Fibroblast of the conjunctiva (primary cell): ENCODE data around the gene GARRE1.
"Not testable (repeated sequence)": the region's sequence is repeated elsewhere in the genome, so short reads cannot be mapped to it uniquely, and the experiment has no call there.

Experiments used
- DNase-seq: peaks from one replicate; pipeline ENCODE4 v3.0.0-alpha.2; 2010; ENCODE audit warnings: low read depth

The GARRE1 gene

DNA sequence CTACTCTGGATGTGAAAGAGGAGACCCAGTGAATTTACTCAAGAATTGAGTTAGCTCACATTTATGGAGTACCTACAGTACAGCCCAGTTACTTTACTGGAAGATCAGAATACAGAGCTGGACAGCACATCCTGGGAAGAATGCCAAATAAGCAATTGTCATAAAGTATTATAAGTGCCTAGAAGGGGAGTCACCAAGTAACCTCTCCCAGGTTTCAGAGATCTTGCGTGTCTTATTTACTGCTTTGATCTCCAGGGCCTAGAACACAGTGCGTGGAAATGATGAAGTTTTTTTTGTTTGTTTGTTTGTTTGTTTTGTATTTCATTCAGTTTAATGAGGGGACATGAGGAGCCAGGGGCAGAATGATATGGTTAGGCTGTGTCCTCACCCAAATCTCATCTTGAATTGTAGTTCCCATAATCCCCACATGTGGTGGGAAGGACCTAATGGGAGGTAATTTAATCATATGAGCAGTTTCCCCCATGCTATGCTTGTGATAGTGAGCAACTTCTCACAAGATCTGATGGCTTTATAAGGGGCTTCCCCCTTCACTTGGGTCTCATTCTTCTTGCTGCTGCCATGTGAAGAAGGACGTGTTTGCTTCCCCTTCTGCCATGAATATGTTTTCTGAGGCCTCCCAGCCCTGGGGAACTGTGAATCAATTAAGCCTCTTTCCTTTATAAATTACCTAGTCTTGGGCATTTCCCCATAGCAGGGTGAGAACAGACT, 5.2 kb downstream of the GARRE1 start:
- DNase-seq = no peak

DNA sequence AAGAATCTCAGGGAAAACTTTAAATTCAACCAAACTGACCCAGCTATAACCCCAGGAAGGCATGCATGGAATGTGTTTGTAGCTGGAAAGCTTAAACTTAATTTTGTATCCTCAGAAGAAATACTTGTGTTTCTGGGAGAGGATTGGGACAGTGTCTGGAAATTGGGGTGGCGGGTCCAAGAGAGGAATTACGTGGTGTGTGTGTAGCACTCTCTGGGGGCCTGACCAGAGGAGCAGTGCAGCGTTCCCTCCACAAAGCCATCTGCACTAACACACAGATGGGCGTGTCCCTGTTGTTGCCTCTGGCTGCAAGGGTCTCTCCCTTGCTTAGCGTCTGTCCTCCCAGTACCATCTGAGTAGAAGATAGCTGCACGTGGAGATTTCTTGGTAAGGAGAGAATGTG, 6.4 kb downstream of the GARRE1 start:
- no peak for DNase-seq

GRCh38 chr19:34261334-34262109, 7.2 kb downstream of the GARRE1 start:
- no peak for DNase-seq

DNA sequence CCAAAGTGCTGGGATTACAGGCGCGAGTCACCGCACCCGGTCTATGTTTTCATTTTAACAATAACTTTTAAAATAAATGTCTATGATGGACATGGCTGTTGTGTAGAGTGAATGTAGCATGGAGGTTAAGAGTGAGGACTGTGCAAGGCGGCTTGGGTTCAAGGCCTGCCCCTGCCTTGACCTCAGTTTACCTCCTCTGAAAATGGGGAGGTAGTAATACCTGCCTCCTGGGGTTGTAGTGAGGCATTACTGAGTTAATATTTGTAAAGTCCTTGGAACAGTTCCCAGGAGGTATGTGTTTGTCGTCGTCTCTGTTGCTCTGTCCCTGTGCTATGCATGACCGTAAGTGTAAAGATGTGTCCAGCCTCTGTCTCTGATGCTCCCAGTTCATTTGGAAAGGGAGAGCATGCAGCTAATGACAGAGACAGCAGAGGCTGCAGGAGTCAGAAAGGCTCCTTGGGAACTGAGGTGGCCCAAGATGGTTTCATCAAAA, 9.4 kb downstream of the GARRE1 start:
- no peak for DNase-seq

- DNase-seq = no peak
Measured at GRCh38 chr19:34265221-34265650, 10.9 kb downstream of the GARRE1 start.

GRCh38 chr19:34269081-34269480, 14.7 kb downstream of the GARRE1 start:
- DNase-seq = no peak

DNA sequence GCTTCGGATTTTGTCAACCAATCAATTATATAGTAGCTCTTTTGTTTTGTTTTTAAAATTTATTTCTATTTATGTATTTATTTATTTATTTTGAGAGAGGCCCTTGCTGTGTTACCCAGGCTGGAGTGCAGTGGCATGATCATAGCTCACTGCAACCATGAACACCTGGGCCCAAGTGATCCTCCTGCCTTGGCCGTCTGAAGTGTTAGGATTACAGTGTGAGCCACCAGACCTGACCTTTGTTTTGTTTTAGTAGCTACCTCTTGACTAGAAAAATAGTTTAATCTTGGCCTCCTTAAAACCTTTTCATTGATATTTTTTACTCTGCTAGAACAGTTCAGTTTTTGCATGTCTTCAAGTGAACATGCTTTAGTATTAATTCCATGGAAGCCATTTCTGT, 15.1 kb downstream of the GARRE1 start:
- no peak for DNase-seq

DNA sequence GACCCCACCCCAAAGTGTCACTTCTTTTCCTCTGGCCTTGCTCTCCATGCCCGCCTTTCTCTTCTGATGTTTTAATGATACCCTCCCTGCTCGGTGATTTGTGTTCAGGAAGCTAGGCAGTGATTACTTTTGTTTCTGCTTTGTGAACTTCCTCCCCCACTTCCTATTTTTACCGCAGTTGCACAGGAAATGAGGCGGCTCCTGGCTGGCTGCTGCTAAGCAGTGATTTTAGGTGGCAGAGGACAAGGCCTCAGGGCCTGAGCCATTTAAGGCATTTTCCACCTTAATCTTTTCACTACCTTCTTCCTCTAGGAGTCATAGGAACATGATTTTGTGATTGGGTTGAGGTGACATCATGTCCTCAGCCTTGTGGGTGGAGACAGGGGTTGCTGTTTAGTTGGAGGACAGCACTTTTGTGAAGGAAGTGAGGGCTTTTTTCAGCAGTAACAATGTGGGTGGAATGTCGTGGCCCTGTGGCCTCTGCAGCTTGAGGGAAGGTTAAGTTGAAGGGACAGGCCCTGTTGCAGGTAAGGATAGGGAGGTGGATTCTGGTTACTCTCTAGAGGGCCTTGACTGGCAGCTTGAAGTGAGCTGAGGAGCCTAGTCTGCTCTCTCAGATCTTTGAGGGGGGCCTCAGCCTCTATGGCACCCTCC, 15.7 kb downstream of the GARRE1 start:
- DNase-seq = peak; percentile 14

GRCh38 chr19:34273121-34273520, 18.8 kb downstream of the GARRE1 start:
- no peak for DNase-seq

- DNase-seq = no peak
Measured at GRCh38 chr19:34274284-34274826, 20.0 kb downstream of the GARRE1 start.

GRCh38 chr19:34274827-34275625, 20.7 kb downstream of the GARRE1 start:
- peak; percentile 32 for DNase-seq

DNA sequence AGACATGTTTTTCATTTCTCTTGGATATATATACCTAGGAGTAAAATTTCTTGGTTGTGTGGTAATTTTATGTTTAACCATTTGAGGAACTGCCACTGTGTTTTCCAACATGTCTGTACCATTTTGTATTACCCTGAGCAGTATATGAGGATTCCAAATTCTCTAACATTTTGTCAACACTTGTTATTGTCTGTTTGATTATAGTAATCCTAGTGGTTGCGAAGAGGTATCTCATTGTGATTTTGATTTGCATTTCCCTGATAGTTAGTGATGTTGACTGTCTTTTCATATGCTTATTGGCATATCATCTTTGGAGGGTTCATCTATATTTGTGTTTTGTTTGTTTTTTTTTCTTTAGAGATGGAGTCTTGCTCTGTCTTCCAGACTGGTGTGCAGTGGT, 21.4 kb downstream of the GARRE1 start:
- DNase-seq = no peak

GRCh38 chr19:34276614-34277013, 22.3 kb downstream of the GARRE1 start:
- no peak for DNase-seq

DNA sequence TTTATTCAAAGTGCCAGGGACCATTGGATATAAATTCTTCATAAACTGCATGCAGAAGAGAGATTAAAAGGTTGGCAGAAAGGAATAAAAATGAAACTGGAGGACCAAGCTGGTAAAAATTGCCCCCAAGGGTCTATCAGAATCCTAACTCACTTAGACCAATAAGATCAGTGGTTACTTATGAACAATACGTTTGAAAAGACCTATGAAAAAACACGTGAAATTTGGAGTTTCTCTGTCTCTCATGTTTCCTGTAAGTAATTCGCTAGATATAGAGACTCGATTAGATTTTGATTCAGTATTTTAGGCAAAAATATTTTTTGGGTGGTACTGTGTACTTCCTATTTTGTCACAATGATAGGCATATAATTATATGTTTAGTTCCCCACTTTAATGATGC, 22.9 kb downstream of the GARRE1 start:
- no peak for DNase-seq

DNA sequence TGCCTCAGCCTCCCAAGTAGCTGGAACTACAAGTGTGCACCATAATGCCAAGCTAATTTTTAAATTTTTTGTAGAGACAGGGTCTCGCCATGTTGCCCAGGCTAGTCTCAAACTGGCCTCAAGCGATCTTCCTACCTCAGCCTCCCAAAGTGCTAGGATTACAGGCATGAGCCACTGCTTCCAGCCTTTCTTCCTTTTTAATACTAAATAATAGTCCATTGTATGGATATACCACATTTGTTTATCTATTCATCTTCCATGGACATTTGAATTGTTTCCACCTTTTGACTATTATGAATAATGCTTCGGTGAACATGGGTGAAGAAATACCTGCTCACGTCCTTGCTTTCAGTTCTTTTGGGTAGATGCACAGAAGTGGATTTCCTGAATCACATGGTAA, 24.4 kb downstream of the GARRE1 start:
- no peak for DNase-seq

- not testable (repeated sequence) for DNase-seq
Measured at GRCh38 chr19:34281444-34281843, 27.1 kb downstream of the GARRE1 start.

- DNase-seq = no peak
Measured at GRCh38 chr19:34282611-34283519, 28.5 kb downstream of the GARRE1 start.

DNA sequence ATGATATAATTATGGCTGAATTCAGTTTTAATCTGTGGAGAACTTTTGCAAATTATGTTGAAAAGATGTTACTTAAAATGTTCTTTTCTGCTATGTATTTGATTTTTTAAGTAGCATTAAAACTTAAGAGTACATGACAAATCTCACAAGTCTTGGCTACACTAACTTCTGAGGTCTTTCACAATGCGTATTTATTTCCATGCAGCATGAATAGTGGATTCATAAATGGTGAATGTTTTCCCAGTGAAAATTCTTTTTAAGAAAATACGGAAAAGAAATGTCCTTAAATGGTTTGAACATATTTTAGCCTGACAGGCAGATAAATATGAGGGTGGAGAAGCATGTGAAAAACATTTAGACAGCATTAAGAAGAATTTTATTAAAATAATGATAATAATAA, 30.2 kb downstream of the GARRE1 start:
- no peak for DNase-seq

DNA sequence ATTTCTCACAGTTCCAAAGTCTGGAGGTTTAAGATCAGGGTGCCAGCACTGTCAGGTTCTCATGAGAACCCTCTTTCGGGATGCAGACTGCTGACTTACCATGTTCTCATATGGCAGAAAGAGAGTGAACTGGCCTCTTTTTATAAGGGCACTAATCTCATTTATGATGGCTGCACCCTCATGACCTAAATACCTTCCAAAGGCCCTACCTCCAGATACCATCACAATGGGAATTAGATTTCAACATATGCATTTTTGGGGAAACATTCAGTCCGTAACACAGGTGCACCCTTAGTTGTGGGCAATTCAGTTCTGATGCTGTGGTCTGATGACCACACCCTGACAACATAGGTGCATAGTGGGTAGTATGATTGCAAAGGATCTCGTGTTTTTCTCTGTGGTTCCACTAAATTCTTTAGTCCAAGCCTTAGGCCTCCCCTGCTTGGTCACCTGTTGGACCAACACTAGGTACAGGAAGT, 33.3 kb downstream of the GARRE1 start:
- no peak for DNase-seq

DNA sequence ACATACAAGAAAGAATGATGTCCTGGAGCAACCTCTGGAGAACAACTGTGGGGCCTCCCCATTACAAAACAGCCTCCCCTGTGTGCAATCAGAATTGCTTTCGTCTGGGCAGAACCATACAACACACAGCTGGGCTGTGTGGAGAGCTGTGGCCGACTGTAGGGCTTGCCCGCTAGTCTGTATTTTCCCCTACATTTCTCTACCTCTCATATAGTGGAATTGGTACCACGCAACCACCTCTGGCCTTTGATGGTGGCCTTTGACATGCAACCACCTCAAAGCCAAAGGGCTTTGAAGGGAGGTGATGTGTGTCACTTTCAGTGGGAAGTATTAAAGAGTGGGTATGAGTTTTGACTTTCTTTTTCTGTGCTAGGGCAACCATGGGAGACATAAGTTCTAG, 34.0 kb downstream of the GARRE1 start:
- DNase-seq = no peak

DNA sequence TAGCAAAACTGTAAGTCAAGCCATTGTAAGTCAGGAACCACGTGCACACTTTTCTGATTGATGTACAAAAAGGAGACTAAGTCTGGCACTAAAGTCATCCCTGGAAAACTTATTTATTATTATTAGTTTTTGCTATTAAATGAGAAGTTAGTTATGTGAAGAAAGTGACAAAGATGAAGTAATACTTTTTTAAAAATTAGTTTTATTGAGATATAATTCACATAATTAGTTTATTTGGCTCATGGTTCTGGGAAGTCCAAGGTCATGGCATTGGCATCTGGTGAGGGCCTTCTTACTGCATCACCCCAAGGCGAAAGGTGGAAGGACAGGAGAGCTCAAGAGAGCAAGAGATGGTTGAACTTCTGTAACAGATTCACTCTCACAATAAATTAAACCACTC, 36.9 kb downstream of the GARRE1 start:
- DNase-seq = no peak
